Measurements from ENCODE around the gene G0S2.

- TF ChIP-seq CEBPB (IDR thresholded peaks at IDR 0.05), result no peak
- TF ChIP-seq HOXB5 (CRISPR knock-in tag; IDR thresholded peaks at IDR 0.05), result no peak
- TF ChIP-seq POLR2A (IDR thresholded peaks at IDR 0.05; ENCODE audit: low read length), result no peak
- TF ChIP-seq PBX3 (IDR thresholded peaks at IDR 0.05), result no peak
- no peak for TF ChIP-seq MAX (IDR thresholded peaks at IDR 0.05)
- no peak for TF ChIP-seq SREBF2 (IDR thresholded peaks at IDR 0.05)
- no peak for TF ChIP-seq EHMT2 (IDR thresholded peaks at IDR 0.05; ENCODE audit: low read depth)
- TF ChIP-seq USF2 (IDR thresholded peaks at IDR 0.05), result no peak
- TF ChIP-seq CTCF (IDR thresholded peaks at IDR 0.05), result peak; percentile 87
- no peak for TF ChIP-seq EP300 (IDR thresholded peaks at IDR 0.05)
- TF ChIP-seq HOXA7 (CRISPR knock-in tag; IDR thresholded peaks at IDR 0.05), result no peak
- TF ChIP-seq ELK1 (IDR thresholded peaks at IDR 0.05; ENCODE audit: low read depth, low read length), result no peak
Measured at GRCh38 chr1:209627732-209628196, 47.4 kb upstream of the G0S2 start.

All from A549 (cell line).